HG03139 (cell line): ENCODE data around the gene NFS1.
"Not testable (repeated sequence)": the region's sequence is repeated elsewhere in the genome, so short reads cannot be mapped to it uniquely, and the experiment has no call there.

Source experiments
- ATAC-seq: cut with Tn5 transposase; IDR thresholded peaks from one replicate; pipeline ENCODE4 v1.9.1; 2021; ENCODE audit not compliant: unreplicated experiment

NFS1 gene

DNA sequence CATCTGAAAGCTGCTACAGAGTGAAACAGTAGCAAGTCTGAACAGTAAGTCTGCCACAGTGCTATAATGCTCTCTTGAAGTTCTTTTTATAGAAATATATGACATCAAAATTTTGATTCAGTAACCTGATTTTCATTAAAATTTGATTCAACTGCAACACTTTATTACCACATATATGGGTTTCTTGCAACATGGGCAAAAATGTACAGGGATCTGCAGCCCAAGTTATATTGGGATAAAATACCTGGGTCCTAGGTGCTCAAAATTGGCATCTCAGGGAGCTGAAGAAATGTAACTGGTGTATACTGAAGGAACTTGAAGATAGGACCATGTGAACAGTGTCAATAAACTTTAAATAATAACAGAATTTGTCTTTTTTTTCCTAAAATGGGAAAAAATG, 10.9 kb upstream of the NFS1 start:
- no peak for ATAC-seq

- ATAC-seq = no peak
Measured at GRCh38 chr20:35709259-35709658, 10.1 kb upstream of the NFS1 start.

DNA sequence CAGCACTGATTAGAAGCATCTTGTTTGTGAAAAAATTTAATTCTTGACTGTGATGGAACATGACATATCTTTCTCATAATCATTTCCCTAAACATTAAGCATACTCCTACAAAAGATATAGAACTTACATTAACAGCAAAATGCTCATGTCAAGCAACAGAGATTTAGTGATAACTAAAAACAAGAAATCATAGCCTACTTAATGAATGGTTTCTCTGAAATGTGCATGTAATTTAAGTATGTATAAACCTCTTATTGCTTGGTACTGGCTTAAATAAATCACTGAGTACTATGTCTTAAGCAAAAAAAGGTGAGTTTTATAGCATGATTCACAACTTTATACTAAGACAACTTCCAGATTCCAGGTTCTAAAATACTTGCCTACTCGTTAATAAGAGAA, 9.3 kb upstream of the NFS1 start:
- ATAC-seq = no peak

DNA sequence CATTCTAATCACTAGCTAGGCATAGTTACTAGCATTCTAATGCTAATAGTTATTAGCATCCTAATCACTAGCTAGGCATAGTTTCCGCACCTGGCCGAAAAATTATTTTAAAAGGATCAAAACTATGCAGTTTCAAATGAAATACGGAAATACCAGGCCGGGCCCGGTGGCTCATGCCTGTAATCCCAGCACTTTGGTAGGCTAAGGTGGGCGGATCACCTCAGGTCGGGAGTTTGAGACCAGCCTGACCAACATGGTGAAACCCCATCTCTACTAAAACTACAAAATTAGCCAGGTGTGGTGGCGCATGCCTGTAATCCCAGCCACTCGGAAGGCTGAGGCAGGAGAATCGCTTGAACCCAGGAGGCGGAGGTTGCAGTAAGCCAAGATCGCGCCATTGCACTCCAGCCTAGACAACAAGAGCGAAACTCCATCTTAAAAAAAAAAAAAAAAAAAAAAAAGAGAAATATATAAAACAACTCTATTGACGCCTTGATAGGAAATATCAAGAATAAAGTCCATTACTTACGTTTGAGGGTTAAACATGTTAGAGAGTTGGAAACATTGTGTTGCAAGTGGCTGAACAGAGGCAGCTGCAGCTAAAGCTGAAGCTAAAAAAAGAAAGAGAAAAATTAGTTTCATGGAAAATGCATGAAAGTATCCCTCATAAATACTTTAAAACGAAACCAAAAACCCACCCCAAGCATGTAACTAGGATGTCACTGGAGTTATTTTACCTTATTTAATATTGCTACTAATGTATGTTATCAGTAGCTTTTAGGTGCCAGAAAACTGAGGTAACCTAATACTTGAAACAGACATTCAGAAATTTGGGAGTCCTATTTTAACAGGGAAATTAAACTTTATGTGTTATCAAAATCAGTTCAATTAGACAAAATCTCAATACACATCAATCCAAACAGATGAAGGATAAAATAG, 7.7 kb upstream of the NFS1 start:
- ATAC-seq = not testable (repeated sequence)

GRCh38 chr20:35705894-35706293, 6.7 kb upstream of the NFS1 start:
- not testable (repeated sequence) for ATAC-seq

- no peak for ATAC-seq
Measured at GRCh38 chr20:35704514-35705261, 5.5 kb upstream of the NFS1 start.

- no peak for ATAC-seq
Measured at GRCh38 chr20:35702824-35703695, 3.9 kb upstream of the NFS1 start.

DNA sequence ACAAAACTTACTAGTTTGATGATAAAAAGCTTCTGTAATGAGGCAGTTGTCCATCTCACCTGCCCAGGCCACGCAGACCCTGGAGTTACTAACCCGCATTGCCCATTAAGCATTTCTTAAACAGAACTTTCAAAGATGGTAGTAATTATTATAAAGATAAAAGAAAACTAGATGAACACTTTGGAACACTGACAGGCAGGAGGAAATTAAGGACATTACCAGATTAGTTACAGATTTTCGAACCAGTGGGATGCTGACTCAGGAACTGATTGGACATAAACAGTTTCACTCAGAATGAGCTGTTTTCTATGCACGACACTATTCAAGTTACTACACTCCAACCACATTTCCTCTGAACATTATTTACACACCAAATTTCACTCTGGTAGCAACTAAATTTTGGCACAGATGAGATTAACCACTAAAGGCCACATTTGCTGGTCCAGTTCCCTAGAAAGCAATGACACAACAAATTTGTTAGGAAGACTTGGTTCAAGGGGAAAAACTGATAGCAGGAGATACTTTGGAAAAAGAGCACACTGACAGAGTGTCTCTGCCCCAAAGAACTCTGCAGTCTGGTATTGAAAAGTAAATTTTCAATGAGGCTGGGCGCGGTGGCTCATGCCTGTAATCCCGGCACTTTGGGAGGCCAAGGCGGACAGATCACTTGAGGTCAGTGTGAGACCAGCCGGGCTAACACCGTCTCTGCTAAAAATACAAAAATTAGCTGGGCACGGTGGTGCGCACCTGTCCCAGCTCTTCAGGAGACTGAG, 3.1 kb upstream of the NFS1 start:
- ATAC-seq = no peak

GRCh38 chr20:35700625-35701148, 1.5 kb upstream of the NFS1 start:
- no peak for ATAC-seq

- ATAC-seq = no peak
Measured at GRCh38 chr20:35699957-35700624, 939 bp upstream of the NFS1 start.

DNA sequence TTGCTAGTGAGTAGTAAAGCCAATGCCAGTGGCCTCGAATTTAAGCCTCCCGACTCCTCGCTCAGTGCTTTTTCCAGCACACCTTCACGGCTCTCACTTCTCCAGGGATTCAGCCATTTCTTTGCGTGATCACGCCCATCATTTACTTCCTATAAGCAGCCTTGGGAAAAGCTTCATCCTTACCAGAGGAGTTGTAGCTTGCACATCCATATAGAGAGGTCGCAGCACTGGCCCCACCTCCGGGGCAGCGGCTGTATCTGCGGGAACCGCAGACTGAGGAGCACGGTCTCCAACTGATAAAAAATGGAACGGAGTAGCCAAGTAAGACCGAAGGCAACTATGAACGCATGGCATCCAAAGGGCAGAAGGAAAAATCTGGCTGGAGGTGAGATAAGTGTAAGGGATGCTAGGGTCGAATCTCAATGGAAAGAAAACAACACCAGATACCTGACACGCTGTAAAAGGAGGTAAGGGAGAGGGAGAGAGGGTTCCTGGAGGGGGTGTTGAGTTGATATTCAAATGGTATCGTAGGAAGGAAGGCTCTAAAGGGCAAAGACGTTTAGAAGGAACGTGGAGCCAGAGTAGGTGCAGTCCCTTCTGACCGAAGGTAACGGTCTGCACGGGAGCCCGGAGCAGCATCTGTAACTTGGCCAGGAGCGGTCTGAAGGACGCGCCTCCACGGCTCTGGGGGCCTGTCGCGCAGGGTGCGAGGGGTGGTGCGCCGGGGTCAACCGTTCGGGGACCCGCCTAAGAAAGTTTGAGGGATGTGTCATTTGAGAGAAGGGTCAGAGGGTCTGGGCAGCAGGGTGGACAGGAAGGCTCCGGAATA, 640 bp downstream of the NFS1 start:
- peak; percentile 7 for ATAC-seq

- no peak for ATAC-seq
Measured at GRCh38 chr20:35697696-35698297, 1.4 kb downstream of the NFS1 start.

GRCh38 chr20:35695978-35696377, 3.2 kb downstream of the NFS1 start:
- ATAC-seq = no peak

DNA sequence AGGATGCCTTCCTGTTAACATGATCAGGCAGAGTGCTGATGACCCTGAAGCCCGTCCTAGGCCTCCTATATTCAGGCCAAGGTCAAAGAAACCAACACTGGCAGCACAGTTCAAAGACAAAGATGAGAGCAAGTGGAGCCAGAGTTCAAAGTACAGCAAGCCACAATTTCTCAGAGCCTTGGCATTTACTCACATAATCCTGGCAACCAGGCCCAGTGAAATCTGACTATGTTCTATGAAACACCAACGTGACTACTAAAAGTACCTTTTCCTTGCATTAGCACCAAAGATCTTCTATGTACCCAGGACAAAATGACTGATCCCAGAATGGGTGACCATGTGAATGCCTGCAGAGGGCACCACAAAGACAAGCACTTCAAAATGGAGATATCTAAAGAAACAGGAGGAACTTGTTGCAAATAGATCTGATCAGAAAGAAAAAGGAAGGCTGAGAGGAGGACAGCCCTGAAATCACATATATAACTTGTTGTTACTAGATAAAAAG, 3.9 kb downstream of the NFS1 start:
- no peak for ATAC-seq

DNA sequence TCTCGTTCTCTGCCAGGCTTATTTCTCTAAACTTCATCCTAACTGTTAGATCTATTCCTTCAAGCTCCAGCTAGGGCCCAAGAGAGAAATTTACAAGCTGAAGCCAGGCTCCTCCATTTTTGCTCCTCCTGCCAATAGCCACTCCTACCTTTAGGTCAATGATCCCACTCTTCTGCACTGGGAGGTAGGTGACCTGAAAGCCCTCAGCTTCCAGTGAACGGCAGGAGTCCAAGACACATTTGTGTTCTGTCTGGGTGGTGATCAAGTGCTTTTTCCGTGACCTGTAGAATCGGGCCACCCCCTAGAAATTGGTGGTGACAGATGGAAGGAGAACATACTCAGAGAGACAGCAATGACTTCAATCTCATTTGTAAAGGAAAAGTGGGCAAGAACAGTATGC, 8.9 kb downstream of the NFS1 start:
- ATAC-seq = no peak

GRCh38 chr20:35686872-35687271, 12.3 kb downstream of the NFS1 start:
- ATAC-seq = not testable (repeated sequence)

DNA sequence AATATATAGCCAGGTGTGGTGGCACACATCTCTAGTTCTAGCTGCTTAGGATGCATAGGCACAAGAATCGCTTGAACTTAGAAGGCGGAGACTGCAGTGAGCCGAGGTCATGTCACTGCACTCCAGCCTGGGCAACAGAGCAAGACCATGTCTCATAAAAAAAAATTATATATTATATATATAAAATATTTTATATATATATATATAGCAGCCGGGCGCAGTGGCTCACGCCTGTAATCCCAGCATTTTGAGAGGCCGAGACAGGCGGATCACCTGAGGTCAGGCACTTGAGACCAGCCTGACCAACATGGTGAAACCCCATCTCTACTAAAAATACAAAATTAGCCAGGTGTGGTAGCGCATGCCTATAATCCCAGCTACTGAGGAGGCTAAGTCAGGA, 13.8 kb downstream of the NFS1 start:
- not testable (repeated sequence) for ATAC-seq

- no peak for ATAC-seq
Measured at GRCh38 chr20:35681960-35682359, 17.2 kb downstream of the NFS1 start.
